NK-92 (cell line): ENCODE results near the gene KSR2.

Experiments
- DNase-seq: peaks from one replicate; lab custom pipeline; 2025; ENCODE audit not compliant: unreplicated experiment; lab: John Stamatoyannopoulos, UW

The KSR2 gene

DNA sequence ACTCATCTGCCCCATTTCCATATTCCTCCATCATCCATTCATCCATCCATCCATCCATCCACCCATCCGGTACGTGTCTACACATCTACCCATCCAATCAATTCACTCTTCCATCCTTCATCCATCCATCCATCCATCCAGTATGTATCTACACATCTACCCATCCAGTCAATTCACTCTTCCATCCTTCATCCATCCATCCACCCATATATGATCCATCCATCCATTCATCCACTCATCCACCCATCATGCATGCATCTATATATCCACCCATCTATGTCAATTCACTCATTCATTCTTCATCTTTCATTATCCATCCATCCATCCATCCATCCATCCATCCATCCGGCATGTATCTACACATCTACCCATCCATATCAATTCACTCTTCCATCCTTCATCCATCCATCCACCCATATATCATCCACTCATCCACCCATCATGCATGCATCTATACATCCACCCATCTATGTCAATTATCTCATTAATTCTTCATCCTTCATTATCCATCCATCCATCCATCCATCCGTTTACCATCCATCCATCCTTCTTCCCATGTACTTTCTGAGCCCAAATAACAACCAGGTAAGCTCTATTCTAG is 498.8 kb downstream of the KSR2 start:
- no peak for DNase-seq

GRCh38 chr12:117468016-117468415 is 500.8 kb downstream of the KSR2 start:
- DNase-seq = no peak

- no peak for DNase-seq
These were observed 501.2 kb downstream of the KSR2 start for GRCh38 chr12:117467588-117467987.

GRCh38 chr12:117466677-117467362 is 502.0 kb downstream of the KSR2 start:
- no peak for DNase-seq

DNA sequence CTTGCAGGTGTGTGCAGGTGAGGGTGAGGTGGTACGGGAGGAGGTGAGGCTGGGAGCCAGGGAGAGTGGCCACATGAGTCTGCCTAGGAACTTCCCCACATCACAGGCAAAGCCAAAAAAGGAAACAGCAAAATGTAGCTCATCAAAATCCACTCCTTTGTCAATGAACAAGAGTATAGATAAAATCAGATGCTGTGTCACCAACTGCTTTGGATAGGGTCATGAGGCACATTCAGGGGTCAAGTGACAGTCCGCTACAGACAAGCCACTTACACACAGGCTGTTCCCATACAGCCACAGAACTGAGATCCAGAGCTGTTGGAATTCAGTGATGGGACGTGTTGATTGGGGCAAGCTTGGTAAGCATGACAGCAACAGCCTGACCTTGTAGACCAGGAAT is 507.1 kb downstream of the KSR2 start:
- DNase-seq = no peak

GRCh38 chr12:117459229-117459628 is 509.6 kb downstream of the KSR2 start:
- no peak for DNase-seq

DNA sequence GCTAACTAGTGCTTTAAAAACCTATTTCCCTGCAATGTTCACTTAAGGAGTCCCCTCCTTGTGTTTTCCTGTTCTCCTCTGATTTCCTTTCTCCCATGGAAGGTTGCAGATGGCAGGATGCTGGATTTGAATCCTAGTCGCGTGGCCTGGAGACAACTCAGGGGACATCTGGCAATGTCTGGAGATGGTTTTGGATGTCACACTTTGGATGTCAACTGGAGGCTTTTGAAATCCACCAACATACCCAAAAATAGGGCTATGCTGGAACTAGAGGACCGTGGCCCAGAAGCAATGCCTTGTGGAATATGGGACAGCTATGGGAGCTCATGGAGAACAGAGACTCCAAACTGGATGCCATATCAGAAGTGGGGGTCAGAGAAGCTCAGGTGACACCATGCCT is 511.6 kb downstream of the KSR2 start:
- DNase-seq = no peak

DNA sequence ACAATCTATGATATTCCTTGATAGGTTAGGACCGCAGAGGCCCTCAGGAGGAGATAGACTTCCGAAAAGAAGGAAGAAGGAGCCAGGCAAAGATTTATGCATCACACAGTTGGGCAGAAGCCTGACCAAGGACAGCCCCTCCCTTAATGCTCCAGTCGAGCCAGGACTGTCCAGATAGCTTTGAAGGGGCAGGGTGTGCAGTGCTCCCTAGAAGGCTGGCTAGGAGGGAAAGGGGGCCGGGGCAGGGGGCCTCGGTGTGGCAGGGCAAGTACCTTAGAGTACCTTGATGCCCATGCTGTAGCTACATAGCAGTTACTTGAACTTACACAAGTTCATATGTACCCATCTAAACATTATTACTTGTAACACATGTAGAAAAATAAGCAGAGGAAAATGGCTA is 512.7 kb downstream of the KSR2 start:
- DNase-seq = no peak

- DNase-seq = no peak
These were observed 514.8 kb downstream of the KSR2 start for GRCh38 chr12:117453961-117454360.

GRCh38 chr12:117452112-117452511 is 516.7 kb downstream of the KSR2 start:
- no peak for DNase-seq

DNA sequence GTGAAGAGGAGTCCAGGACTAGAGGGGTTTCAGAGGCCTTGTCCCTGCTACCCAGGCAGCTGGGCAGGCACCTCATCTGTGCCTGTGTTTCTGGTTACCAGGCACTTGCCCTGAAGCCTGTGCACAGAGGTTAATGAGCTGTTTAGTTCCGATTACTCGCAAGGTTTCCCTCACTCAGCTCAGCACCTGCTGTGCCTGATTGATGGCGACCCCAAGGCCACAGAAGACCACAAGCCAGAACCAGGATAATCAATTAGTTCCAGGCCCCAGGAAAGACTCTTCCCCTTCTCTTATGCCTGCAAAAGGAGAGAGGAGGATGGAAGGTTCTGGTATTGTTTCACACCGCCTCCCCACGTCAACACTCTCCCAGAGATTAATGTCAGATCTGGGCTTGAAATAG is 518.6 kb downstream of the KSR2 start:
- DNase-seq = no peak

DNA sequence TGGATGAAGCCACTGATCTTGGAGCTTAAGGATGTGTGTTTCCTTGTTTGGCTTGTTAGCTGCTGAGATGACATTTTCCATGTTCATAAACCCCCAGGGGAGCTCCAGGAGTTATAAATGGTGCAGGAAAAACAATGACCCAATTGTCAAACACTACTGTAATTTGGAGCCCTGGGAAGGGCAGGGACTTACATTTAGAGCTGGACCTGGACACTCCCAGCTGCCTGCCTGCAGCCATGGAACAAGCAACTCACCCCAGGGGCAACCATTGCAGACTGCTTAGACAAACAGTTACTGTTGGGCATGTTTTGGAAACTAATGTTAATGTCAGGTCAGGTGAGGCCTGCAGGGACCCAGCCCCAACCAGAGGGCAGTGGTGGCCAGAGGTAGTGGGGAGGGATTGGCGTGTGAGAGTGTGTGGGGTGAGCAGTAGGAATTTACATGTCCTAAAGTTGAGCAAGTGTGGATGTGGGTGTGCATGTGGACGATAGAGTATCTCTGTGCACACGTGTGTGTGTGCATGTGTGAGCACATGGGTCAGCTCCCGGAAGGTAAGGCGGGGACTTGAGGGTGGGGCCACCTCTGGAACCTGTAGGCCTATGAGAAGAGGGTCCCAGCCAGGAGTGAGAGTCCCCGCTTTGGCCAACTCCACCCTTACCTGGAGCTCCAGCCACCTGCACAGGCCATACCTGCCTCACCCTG is 521.0 kb downstream of the KSR2 start:
- no peak for DNase-seq

- DNase-seq = no peak
These were observed 524.0 kb downstream of the KSR2 start for GRCh38 chr12:117444781-117445180.

- DNase-seq = no peak
These were observed 527.0 kb downstream of the KSR2 start for GRCh38 chr12:117441751-117442150.

DNA sequence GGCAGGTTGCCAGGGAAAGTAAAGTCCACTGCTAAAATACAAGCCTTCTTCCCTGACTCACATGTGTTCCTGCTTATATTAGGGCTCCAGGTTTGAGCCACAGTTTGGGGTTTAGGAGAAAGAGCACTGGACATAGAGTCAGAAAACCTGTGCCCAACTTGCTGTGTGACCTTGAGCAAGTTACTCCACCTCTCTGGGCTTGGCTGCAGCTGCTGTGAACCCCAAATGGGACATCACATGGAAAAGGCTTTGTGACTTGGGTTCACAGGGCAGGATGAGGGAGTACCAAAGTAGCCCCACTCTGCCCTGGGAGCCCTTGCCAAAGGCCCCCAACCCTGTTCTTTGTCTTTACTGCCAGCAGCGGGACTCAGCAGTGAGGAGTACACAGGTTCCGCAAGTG is 528.4 kb downstream of the KSR2 start:
- DNase-seq = no peak

DNA sequence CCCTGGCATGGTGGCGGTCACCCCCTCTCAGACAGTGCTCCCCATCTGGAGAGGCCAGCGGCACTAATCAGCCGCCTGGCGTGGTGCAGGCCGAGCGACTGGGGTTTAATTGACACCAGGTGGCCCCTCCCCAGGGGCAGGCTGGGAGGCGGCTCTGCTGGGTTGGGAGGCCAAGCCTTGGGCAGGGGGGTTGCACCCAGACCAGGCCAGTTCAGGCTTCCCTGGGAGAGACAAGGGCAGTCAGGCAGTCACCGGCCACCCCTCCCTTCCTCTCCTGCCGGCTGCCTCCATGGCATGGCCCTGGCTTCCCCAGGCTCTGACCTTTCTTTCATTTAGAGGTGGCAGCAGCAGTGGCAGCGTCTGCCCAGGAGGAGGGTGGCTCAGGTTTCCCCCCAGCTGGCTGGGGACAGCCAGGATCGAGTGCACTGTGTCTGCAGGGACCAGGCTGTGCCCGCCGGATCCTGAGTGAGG is 529.2 kb downstream of the KSR2 start:
- DNase-seq = no peak

DNA sequence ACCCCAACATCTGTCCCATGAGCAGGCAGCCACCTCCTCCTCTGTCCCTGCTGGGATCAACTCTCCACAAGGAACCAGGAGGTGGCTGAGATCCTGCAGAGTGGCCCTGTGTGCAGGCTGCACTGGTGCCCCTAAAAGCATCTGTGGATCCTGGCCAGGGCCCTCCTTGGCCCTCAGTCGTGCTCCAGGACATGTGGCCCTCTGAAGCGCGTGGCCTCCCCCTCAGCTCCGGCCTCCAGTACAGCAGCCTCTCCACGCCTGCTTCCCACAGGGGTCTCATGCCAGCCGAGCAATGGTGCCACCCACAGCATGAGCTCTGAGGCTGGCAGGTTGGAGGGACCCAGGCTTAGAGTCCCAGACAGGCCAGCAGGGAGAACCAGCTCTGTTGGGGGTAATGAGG is 530.0 kb downstream of the KSR2 start:
- no peak for DNase-seq

- no peak for DNase-seq
These were observed 531.1 kb downstream of the KSR2 start for GRCh38 chr12:117437516-117438255.

DNA sequence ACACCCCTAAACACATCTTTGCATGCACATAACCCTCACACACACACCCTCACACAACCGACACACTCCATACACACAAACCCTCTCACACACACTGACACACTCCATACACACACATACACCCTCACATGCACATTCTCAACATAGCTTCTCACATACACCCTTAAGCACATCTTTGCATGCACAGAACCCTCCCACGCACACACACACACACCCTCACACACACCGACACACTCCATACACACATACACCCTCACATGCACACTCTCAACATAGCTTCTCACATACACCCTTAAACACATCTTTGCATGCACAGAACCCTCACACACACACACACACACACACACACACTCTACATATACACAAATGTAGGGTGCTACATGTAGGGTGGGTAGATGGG is 534.9 kb downstream of the KSR2 start:
- DNase-seq = no peak

GRCh38 chr12:117430246-117430645 is 538.5 kb downstream of the KSR2 start:
- no peak for DNase-seq

GRCh38 chr12:117427211-117427610 is 541.6 kb downstream of the KSR2 start:
- no peak for DNase-seq

- no peak for DNase-seq
These were observed 546.8 kb downstream of the KSR2 start for GRCh38 chr12:117421987-117422386.
